ENCODE data around the gene PRTG.
"Not testable (repeated sequence)": the region's sequence is repeated elsewhere in the genome, so short reads cannot be mapped to it uniquely, and the experiment has no call there.

The PRTG gene

DNA sequence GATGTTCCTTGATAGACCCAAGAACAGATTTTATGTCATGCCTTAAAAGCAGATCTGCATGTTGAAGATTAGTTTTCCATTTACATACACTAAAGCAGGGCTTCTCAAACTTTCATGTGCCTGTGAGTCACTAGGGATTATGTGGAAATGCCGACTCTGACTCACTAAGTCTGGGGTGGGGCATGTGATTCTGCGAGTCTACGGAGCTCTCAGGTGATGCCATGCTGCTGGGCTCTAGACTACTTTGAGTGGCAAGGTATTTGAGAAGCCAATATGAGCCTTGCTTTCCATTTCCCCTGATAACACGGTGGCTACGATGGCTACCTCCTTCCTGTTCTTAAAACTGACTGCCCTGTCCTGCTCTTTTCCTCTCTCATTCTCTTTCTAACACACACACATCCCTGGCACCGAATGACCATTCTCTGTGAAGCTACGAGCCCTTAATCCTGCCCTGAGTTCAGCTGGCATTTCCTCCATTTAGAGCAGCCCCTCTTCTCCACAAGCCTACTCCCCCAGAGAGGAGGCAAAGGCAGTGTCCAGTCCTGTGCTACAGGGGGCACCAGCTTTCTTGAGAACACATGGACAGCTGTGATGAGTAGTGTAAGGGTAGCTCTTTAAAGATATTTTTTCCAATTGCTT is 115.1 kb downstream of the PRTG start:
- DNase-seq: no peak

- no peak for DNase-seq
These were observed 123.2 kb downstream of the PRTG start for GRCh38 chr15:55619783-55620182.

DNA sequence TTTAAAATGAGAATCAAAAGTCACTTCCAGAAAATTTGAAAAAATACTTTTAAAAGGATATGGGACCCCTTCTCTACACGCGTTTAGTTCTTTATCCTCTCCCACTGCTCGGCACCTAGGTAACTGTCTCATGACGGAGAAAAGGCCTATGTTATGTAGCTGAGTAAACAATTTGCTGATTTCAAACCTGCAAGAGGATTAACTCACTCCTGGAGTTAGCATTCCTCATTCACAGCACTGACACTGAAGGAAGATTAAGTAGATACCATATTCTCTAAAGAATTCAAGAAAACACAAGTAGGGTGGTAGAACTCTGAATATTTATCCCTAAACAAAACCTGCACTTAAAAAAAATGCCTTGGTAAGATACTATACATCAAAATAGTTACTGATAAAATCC is 124.6 kb downstream of the PRTG start:
- DNase-seq: no peak

DNA sequence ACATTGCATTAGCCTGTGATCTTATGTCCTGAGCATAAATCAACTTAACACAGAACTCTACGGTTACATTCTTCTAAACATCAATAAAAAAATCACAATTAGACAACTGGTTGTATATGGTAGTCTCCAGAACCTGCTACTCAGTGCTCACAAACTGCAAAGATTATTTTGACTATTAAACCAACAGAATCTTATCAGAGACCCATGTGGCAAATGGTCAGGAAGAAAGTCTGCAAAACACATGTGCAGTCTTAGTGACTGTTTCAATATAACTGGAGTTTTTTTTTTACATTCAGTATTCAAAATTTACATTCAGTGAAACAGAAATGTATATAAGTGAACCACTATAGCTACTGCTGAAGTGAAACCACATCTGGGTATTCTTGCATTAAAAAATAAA is 127.5 kb downstream of the PRTG start:
- DNase-seq: no peak

DNA sequence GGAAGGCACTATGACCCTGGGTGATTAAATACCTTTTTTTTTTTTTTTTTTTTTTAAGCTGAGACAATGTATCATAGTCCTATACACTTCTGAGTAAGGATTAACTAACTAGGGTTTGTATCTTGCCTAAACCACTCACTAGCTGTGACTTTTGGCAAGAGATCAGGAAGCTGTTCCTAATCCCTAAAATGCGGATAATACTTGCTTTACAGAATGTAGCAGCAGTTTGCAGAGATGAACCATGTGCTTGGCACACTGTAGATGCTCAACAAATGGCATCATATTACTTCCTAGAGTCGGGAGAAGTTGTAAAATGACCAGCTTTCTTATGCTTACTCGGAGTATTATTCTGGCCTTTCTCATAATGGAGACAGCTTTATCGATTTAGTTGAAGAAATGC is 129.2 kb downstream of the PRTG start:
- DNase-seq: no peak

- DNase-seq: no peak
These were observed 136.7 kb downstream of the PRTG start for GRCh38 chr15:55606214-55606613.

- no peak for DNase-seq
These were observed 141.6 kb downstream of the PRTG start for GRCh38 chr15:55601374-55601773.

DNA sequence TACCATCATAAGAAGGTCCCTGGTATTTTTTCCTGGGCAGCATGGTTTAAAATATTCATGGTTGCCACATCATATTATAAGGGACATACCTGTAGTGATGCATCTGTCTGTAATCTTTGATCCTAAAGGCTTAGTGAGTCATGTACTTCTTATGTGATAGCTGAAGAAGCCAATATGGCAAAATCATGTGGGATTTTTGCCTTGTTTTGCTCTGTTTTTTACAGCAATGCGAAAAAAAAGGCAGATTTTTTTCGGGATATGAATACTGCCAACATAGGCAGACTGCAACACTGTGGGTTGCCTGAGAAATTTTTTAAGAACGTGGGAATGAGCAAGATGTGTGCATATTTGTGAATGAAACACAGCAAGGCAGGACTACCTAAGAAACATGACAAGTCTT is 143.5 kb downstream of the PRTG start:
- DNase-seq: no peak

DNA sequence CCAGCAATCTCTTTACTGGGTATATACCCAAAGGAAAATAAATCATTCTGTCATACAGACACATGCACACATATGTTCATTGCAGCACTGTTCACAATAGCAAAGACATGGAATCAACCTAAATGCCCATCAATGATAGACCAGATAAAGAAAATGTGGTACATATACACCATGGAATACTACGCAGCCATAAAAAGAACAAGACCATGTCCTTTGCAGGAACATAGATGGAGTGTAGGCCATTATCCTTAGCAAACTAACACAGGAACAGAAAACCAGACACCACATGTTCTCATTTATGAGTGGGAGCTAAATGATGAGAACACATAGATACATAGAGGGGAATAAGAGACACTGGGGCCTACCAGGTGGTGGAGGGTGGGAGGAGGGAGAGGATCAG is 149.9 kb downstream of the PRTG start:
- DNase-seq: not testable (repeated sequence)

GRCh38 chr15:55590788-55591187 is 152.2 kb downstream of the PRTG start:
- DNase-seq: no peak

DNA sequence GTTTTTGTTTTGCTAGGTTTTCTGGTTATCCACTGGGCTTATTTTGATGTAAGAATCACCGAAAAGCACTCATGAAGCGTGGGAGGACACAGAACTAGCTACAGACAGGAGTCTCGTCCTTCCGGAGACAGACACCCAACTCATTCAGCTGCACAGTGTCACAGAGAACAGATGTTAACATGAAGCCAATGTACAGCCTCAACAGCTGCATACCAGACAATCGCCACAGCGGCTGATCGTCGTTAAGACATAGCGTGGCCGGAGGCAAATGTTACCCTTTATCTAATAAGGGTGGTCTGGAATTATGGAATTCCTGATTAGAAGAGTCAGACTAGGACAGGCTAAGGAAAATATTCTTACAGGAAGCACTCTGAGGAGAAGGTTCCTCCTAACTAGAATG is 153.7 kb downstream of the PRTG start:
- no peak for DNase-seq

DNA sequence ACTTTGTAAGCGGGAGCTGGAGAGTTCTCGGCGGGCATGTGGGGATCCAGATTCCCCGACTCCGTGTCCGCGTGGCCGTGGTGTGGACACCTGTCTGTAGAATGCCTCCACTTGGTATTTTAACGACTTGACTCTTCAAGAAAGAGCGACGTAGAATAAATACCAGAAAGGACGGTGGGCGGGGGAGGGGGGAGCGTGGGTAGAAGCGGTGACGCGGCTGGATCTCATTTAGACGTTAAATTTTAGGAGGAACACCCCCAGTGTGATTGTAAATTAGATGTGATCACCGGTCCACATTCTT is 154.2 kb downstream of the PRTG start:
- DNase-seq: no peak

- DNase-seq: no peak
These were observed 154.7 kb downstream of the PRTG start, which contains the start of gene PYGO1 for GRCh38 chr15:55588070-55588814. PYGO1 (minus strand) TSS chr15:55588345; CDS start chr15:55587883, 462 bp downstream.

DNA sequence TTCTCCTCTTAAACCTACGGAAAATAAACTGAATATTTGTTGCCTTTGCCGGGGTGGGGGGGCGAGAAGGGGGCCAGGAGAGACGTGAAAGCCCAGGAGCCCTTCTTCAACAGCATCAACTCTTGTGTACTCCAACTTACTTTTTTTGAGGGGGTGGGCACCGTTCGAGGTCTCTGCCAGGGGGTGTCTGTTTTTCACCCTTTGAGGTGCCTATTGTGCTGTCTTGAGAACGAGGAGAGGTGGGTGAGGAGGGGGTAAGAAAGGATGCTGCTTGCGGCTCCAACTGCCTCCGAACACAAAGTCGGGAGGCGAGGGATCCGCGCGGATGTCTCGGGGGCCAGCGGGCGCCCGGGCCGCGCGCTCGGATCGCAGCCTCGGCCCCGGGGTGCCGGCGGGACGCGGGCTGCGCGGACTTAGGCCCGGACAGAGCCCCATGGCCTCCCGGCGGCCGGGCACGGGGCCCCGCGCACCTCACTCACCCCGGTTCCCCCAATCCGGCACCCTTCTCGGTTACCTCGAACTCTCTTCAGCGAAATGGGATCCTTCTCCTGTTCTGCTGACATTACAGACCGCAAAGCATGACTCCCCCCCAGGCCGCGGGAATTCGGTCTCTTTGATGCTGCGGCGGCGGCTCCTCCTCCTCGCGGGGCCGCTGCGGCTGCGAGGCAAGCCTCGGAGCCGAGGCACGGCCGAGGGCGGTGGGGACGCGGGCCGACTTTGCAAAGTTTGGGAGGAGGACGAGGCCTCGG is 155.5 kb downstream of the PRTG start:
- no peak for DNase-seq

DNA sequence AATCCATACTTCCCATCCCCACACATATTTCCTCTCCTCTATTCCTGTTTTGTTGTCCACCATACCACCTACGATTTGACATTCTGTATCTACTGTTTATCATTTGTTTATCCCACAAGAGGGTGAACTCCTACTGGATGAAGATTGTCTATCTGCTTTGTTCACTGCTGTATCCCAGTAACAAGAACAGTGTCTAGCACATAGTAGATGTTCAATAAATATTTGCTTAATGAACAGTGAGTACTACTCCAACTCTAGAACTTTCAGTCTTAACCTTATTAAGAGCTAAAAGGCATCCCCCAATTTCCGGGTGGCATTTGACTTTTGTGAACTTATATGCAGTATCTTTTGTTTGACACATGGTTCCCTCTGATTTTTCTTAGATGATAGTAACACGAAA is 156.1 kb downstream of the PRTG start:
- DNase-seq: no peak

DNA sequence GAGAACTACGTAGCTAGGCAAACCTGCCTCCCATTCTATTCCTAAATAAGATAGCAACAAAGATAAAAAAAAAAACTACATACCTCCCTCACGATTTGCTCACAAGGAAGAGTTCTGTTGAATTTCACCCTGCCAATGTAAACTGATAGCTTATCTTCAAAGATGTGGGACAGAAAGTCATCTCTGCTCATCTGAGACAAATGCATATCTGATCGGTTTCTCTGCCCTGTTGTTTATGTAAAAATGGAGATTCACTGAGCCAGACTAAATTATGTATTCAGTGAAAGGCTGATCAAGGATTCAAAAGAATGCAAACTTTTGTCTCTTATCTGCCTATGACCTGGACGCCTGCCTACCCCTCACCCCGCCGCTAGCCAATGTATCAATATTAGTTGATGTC is 166.0 kb downstream of the PRTG start:
- no peak for DNase-seq

GRCh38 chr15:55574096-55574495 is 168.9 kb downstream of the PRTG start:
- no peak for DNase-seq

DNA sequence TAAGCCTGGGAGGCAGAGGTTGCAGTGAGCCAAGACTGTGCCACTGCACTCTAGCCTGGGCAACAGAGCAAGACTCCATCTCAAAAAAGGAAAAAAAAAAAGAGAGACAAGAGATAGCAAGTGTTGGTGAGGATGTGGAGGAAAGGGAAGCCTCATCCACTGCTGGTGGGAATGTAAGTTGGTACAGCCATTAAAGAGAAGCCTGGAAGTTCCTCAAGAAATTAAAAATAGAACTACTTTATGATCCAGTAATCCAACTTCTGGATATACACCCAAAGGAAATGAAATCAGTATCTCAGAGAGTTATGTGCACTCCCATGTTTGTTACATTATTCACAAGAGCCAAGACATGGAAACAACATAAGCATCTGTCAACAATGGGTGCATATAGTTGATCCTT is 169.7 kb downstream of the PRTG start:
- no peak for DNase-seq

- DNase-seq: no peak
These were observed 178.4 kb downstream of the PRTG start for GRCh38 chr15:55564347-55565145.

DNA sequence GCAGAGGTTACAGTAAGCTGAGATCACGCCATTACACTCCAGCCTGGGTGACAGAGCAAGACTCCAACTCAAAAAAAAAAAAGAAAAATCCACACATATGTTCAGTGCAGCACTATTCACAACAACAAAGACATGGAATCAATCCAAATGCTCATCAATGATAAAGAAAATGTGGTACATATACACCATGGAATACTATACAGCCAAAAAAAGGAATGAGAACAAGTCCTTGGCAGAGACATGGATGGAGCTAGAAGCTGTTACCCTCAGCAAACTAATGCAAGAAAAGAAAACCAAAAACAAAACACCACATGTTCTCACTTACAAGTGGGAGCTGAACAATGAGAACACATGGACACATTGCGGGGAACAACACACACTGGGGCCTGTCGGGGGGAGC is 180.4 kb downstream of the PRTG start:
- DNase-seq: no peak

Measured in NCI-H1417 treated with DMSO at 0.1 percent for 48 hours (cell line).